ENCODE results near the gene NKX2-4.
A peak's percentile ranks its signal among the peaks of the same experiment; 100 is the strongest.
"Not testable (repeated sequence)": the region's sequence is repeated elsewhere in the genome, so short reads cannot be mapped to it uniquely, and the experiment has no call there.

NKX2-4 gene

GRCh38 chr20:21397341-21398108, at the start of gene NKX2-4:
Gene NKX2-4 (minus strand): TSS chr20:21397526. CDS start chr20:21397399, 127 bp downstream.
- DNase-seq (ENCODE audit: low read depth, low spot score), result no peak
- no peak within 1 kb of the TSS for H3K27ac ChIP-seq

DNA sequence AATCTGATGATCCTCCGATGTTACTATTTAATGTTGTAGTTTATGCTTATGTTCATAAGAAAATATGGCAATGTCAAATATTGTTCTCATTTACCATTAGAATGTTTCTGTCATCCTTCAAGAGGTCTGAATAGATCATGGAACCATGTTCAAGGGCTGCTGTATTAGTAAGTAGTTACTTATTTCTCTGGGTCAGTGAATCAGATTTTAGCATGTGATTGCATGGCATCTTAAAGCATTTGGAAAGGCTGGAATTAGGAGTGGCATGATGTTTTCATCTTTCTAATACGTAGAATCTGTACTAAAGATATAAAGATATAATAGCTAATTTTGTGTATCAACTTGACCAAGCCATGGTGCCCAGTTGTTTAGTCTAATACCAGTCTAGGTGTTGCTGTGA, 40.5 kb upstream of the NKX2-4 start:
- DNase-seq (ENCODE audit: low read depth, low spot score), result no peak
- H3K27ac ChIP-seq, result no peak overlapping the region

- DNase-seq (ENCODE audit: low read depth, low spot score), result no peak
- H3K27ac ChIP-seq, result peak overlapping the region; percentile 74
These were observed 39.9 kb upstream of the NKX2-4 start for GRCh38 chr20:21437248-21437647.

DNA sequence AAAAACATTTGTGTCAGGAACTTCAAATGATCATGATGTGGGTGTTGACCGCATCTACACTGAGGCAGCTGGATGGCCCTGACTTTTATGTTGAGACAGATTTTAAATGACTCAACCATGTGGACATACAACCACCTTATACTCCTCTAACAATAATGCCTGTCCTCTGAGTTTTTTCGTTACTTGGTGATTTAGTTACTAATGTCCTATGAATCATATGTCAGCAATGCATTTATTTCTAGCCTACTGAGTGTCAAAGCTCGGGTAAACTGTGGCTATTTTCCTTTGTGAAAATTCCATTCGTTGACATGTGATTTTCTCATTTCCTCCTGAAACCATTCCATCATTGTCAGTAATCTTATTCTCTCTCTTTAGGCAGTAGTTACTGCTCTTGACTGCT, 38.9 kb upstream of the NKX2-4 start:
- peak overlapping the region; percentile 74 for H3K27ac ChIP-seq
- peak; percentile 57 for DNase-seq (ENCODE audit: low read depth, low spot score)

- DNase-seq (ENCODE audit: low read depth, low spot score), result no peak
- peak overlapping the region; percentile 74 for H3K27ac ChIP-seq
These were observed 38.2 kb upstream of the NKX2-4 start for GRCh38 chr20:21435576-21435975.

DNA sequence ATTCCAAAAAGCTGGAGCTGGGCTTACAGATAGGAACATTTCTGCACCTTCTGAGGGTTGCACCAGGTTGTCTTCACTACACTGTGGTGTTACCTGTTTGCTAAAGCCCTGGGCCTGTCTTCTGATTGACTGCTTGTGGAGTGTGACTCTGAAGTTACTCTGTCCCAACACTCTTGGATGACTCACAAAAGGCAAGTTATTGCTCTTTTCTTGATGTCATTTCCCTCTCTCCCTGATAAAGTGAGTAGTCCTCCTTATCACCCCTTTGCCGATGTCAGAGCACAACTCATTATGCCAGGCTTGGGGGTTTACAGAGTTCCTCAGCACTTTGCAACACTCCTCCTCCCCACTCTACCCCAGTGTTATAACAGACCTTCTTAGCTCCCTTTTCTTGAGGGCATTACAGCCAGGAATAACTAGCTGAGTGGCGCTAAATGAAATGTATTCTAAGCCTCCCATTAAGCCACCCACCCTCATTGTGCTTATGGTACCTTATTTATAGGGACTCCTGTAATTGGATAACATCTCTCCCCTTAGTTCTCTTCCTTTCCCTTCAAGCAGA, 36.1 kb upstream of the NKX2-4 start:
- DNase-seq (ENCODE audit: low read depth, low spot score), result no peak
- no peak overlapping the region for H3K27ac ChIP-seq

DNA sequence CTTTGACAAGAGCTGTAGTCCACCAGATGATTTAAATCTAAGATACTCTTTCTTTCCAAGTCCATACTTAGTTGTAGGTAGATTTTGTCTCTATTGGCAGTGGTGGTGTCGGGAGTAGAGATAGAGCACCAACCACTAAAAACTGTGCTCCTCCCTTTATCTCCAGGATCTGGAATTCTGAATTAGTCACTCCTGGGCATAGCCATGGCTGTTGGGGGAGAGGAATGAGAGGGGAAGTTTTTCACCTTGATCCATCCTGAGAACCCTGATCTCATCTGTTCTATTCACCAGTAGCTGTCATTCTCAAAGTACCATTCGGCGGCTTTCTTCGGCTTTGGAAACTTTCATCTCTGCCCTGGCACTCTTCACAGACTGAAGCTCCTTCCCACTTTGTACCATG, 35.6 kb upstream of the NKX2-4 start:
- DNase-seq (ENCODE audit: low read depth, low spot score), result no peak
- no peak overlapping the region for H3K27ac ChIP-seq

GRCh38 chr20:21430020-21430419, 32.7 kb upstream of the NKX2-4 start:
- H3K27ac ChIP-seq, result no peak overlapping the region
- DNase-seq (ENCODE audit: low read depth, low spot score), result no peak

GRCh38 chr20:21424846-21425245, 27.5 kb upstream of the NKX2-4 start:
- no peak for DNase-seq (ENCODE audit: low read depth, low spot score)
- no peak overlapping the region for H3K27ac ChIP-seq

DNA sequence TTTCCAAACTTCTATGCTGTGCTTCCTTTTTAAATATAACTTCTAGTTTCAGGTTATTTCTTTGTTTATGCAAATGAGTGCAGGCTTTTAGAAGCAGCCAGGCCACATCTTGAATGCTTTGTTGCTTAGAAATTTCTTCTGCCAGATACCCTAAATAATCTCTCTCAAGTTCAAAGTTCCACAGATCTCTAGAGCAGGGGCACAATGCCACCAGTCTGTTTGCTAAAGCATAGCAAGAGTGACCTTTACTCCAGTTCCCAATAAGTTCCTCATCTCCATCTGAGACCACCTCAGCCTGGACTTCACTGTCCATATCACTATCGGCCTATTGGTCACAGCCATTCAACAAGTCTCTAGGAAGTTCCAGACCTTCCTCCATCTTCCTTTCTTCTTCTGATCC, 26.4 kb upstream of the NKX2-4 start:
- not testable (repeated sequence) for H3K27ac ChIP-seq; DNase-seq (ENCODE audit: low read depth, low spot score)

GRCh38 chr20:21421601-21422236, 24.4 kb upstream of the NKX2-4 start:
- DNase-seq (ENCODE audit: low read depth, low spot score), result no peak
- H3K27ac ChIP-seq, result no peak overlapping the region

GRCh38 chr20:21419147-21419546, 21.8 kb upstream of the NKX2-4 start:
- H3K27ac ChIP-seq; DNase-seq (ENCODE audit: low read depth, low spot score): not testable (repeated sequence)

DNA sequence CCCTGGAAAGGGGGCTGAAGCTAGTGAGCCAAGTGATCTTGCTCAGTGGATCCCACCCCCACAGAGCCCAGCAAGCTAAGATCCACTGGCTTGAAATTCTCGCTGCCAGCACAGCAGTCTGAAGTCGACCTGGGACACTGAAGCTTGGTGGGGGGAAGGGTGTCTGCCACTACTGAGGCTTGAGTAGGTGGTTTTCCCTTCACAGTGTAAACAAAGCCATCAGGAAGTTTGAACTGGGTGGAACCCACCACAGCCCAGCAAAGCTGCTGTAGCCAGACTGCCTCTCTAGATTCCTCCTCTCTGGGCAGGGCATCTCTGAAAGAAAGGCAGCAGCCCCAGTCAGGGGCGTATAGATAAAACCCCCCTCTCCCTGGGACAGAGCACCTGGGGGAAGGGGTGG, 16.7 kb upstream of the NKX2-4 start:
- DNase-seq (ENCODE audit: low read depth, low spot score); H3K27ac ChIP-seq: not testable (repeated sequence)

DNA sequence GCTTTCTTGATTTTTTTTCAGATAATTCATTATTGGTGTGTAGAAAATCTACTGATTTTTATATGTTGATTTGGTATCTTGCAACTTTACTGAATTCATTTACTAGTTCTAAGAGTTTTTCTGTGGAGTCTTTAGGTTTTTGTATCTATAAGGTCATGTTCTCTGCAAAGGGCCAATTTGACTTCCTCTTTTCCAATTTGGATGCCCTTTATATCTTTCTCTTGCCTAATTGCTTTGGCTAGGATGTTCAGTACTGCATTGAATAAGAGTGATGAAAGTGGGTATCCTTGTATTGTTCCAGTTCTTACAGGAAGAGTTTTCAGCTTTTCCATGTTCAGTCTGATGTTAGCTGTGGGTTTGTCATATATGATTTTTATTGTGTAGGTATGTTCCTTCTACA, 14.4 kb upstream of the NKX2-4 start:
- no peak overlapping the region for H3K27ac ChIP-seq
- DNase-seq (ENCODE audit: low read depth, low spot score), result no peak

GRCh38 chr20:21399005-21399475, 1.7 kb upstream of the NKX2-4 start:
- no peak overlapping the region for H3K27ac ChIP-seq
- DNase-seq (ENCODE audit: low read depth, low spot score), result no peak

GRCh38 chr20:21398109-21399004, 1.0 kb upstream of the NKX2-4 start:
- no peak overlapping the region for H3K27ac ChIP-seq

DNA sequence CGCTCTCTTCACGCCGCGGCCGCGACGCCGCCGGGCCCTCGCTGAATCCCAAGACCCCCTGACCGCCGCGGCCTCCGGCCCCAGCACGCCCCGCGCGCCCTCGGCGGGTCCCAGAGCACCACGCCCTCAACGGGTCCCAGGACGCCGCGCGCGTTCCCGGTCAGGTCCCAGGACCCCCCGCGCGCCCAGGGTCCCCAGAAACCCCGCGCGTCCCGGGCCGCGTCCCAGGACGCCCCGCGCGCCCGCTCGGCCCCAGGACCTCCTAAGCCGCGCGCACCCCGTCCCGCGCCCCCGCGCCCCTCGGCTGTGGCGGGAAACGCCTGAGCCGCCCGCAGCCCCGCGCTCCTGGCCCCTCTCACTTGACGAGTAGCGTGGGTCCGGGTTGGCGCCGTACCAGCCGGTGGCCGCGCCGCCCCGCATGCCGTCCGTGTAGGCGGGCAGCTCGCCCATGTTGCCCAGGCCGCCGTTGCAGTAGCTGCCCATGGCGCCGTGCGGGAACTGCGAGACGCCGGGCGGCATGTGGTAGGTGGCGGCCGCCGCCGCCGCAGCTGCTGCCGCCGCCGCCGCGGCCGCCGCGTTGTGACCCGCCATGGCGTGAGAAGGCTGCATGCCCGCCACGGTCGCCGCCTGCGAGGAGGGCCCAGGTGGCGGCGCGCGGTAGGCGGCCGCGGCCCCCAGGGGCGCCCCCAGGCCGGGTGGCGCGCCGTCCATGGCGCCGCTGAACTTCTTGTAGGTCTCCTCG, 556 bp downstream of the NKX2-4 start:
- no peak overlapping the region for H3K27ac ChIP-seq
- DNase-seq (ENCODE audit: low read depth, low spot score), result no peak

More at GRCh38 chr20:21398109-21399004, 1.0 kb upstream of the NKX2-4 start:
- DNase-seq (ENCODE audit: low read depth, low spot score), result no peak

DNA sequence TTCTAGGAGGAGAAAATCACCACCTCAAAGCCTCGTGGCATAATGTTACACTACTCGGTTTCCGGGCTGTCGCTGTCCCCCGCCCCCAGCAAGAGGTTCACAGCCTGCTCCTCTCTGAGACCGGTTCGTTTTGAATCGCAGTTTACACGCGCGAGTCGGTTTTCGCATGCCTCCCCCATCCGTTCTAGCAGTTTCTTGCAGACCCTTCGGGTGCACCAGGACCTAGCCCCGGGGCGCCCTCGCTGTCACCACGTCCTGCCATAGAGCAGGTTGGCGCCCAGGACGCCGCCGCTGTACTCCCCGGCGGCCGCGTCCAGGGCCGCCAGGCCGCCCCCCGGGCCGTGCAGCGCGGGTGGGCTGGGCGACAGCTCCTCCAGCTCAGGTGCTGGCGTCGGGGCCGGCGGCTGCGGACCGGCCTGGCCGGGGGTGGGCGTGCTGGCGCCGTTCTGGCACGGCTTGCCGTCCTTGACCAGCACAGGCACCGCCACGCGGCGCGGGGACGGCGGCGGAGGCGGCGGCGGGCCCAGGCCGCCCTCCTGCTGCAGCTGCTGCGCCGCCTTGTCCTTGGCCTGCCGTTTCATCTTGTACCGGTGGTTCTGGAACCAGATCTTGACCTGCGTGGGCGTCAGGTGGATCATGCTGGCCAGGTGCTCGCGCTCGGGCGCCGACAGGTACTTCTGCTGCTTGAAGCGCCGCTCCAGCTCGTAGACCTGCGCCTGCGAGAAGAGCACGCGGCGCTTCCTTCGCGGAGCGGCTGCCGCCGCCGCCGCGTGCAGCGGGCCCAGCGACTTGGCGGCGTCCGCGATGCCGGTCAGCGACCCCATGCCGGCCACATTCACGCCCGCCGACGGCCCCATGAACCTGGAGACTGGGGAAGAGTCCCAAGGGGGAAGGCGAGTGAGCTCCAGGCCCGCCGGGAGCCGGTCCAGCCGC, 1.4 kb downstream of the NKX2-4 start:
- no peak for DNase-seq (ENCODE audit: low read depth, low spot score)

More for the DNA sequence above, 1.4 kb downstream of the NKX2-4 start:
- no peak overlapping the region for H3K27ac ChIP-seq
